Measurements from ENCODE around the gene VKORC1. TPM values are rescaled to one million over a fixed set of nuclear protein-coding genes. Genes with fewer than 3 reads are reported as not detected.

VKORC1 gene
- polyA plus RNA-seq, 3 donors: 59.2 to 113 (median 91.2) TPM

GRCh38 chr16:31131841-31132271 is 37.3 kb upstream of the VKORC1 start:
- TF ChIP-seq CTCF (IDR thresholded peaks at IDR 0.05): no peak
- no peak overlapping the region for H3K27ac ChIP-seq (ENCODE audit: low read depth in 1 of 2, low read length in 2 of 2)
- H3K4me1 ChIP-seq (ENCODE audit: control insufficient read depth in 1 of 2, insufficient read depth in 2 of 2, low read length in 2 of 2): peaks cover 68 to 82% of the 10 kb centered on the region in 2 donors
- H3K79me2 ChIP-seq (ENCODE audit: insufficient read depth, low read length): no peaks in the 10 kb centered on the region
- no peak overlapping the region for H3K4me3 ChIP-seq (replicated peaks in 1 of 3; ENCODE audit: low read depth in 2 of 3, low read length in 3 of 3)
- no peaks in the 10 kb centered on the region for H4K20me1 ChIP-seq (ENCODE audit: insufficient read depth, low read length)
- no peak for DNase-seq
- whole genome bisulfite sequencing (ENCODE audit: insufficient coverage): 92% methylated on average over 5 of the region's 5 CpGs
- Mint-ChIP-seq H3K4me1 (peaks cover 67% of the 10 kb centered on the region), H3K27me3 (ENCODE audit: low read depth in 3 of 3) (peaks cover 0 to 4% (median 0%) of the 10 kb centered on the region in 3 donors), H3K4me3 (no peak overlapping the region), H3K9me3 (peaks cover 0 to 2% (median 0%) of the 10 kb centered on the region in 7 donors), H3K27ac (peak overlapping the region in 3 of 7 donors; percentile 18 to 100 (median 45)), H3K36me3 (peaks cover 44 to 52% of the 10 kb centered on the region in 2 donors)
- peaks cover 28 to 42% of the 10 kb centered on the region in 2 donors for H3K36me3 ChIP-seq (replicated peaks in 1 of 2; ENCODE audit: control insufficient read depth in 1 of 2, insufficient read depth in 2 of 2, low read length in 2 of 2)
- no peak overlapping the region for H2AFZ ChIP-seq (ENCODE audit: insufficient read depth, low read depth, low read length, poor library complexity, severe bottlenecking)
- H3K27me3 ChIP-seq (ENCODE audit: control insufficient read depth in 2 of 2, insufficient read depth in 2 of 2, low read length in 2 of 2): no peaks in the 10 kb centered on the region
- no peak overlapping the region for H3K9ac ChIP-seq (ENCODE audit: insufficient read depth, low read length, poor library complexity, severe bottlenecking)
- intact Hi-C loops (cut with micrococcal nuclease): no loop called here
- no peak overlapping the region for H3K4me2 ChIP-seq (replicated peaks; ENCODE audit: extremely low read depth, low read length, poor library complexity, severe bottlenecking)
- H3K9me3 ChIP-seq (replicated peaks in 1 of 2; ENCODE audit: control insufficient read depth in 1 of 2, insufficient read depth in 1 of 2, low read length in 2 of 2): no peaks in the 10 kb centered on the region

GRCh38 chr16:31131416-31131815 is 36.8 kb upstream of the VKORC1 start:
- no peak overlapping the region for H3K4me2 ChIP-seq (replicated peaks; ENCODE audit: extremely low read depth, low read length, poor library complexity, severe bottlenecking)
- H3K27me3 ChIP-seq (ENCODE audit: control insufficient read depth in 2 of 2, insufficient read depth in 2 of 2, low read length in 2 of 2): no peaks in the 10 kb centered on the region
- H2AFZ ChIP-seq (ENCODE audit: insufficient read depth, low read depth, low read length, poor library complexity, severe bottlenecking): no peak overlapping the region
- Mint-ChIP-seq H3K27me3 (ENCODE audit: low read depth in 3 of 3) (peaks cover 0 to 4% (median 0%) of the 10 kb centered on the region in 3 donors), H3K4me1 (peaks cover 71% of the 10 kb centered on the region), H3K36me3 (peaks cover 46 to 55% of the 10 kb centered on the region in 2 donors), H3K4me3 (no peak overlapping the region), H3K27ac (peak overlapping the region in 6 of 7 donors; percentile 18 to 100 (median 98)), H3K9me3 (peaks cover 0 to 2% (median 0%) of the 10 kb centered on the region in 7 donors)
- H3K4me1 ChIP-seq (ENCODE audit: control insufficient read depth in 1 of 2, insufficient read depth in 2 of 2, low read length in 2 of 2): peaks cover 73 to 85% of the 10 kb centered on the region in 2 donors
- 94% methylated on average over 10 of the region's 11 CpGs for WGBS (ENCODE audit: insufficient coverage)
- no peak for DNase-seq
- H3K36me3 ChIP-seq (replicated peaks in 1 of 2; ENCODE audit: control insufficient read depth in 1 of 2, insufficient read depth in 2 of 2, low read length in 2 of 2): peaks cover 29 to 43% of the 10 kb centered on the region in 2 donors
- H3K4me3 ChIP-seq (replicated peaks in 1 of 3; ENCODE audit: low read depth in 2 of 3, low read length in 3 of 3): no peak overlapping the region
- H4K20me1 ChIP-seq (ENCODE audit: insufficient read depth, low read length): no peaks in the 10 kb centered on the region
- H3K79me2 ChIP-seq (ENCODE audit: insufficient read depth, low read length): no peaks in the 10 kb centered on the region
- H3K9me3 ChIP-seq (replicated peaks in 1 of 2; ENCODE audit: control insufficient read depth in 1 of 2, insufficient read depth in 1 of 2, low read length in 2 of 2): no peaks in the 10 kb centered on the region
- H3K27ac ChIP-seq (ENCODE audit: low read depth in 1 of 2, low read length in 2 of 2): peak overlapping the region in 1 of 2 donors; percentile 99
- intact Hi-C loops (cut with micrococcal nuclease): no loop called here
- no peak for TF ChIP-seq CTCF (IDR thresholded peaks at IDR 0.05)
- no peak overlapping the region for H3K9ac ChIP-seq (ENCODE audit: insufficient read depth, low read length, poor library complexity, severe bottlenecking)
